ENCODE measurements around the gene LRIF1. TPM values are rescaled to one million over a fixed set of nuclear protein-coding genes. Genes with fewer than 3 reads are reported as not detected.

LRIF1 gene
- total and polyA plus RNA-seq, 2 of the 4 experiments (the other 2 are of a cell fraction): 5.4 to 6.8 TPM

DNA sequence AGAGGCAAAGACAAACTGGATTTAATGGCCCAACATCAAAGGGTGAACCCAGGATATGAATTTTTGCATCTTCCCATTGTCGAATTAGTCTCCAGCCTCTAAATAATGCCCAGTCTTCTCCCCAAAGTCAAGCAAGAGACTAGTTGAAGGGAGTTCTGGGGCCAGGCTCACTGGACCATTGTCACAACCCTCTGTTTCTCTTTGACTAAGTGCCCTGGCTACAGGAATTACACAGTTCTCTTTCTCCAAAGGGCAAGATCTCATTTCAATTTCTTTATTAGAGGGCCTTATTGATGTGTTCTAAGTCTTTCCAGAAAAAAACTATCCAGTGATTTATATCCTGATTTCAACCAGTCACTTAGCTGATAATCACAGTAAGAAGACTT, 64.3 kb downstream of the LRIF1 start:
- Histone ChIP-seq H3K4me3 (ENCODE audit: insufficient read depth, low read depth, low read length) (no peak overlapping the region), H3K27me3 (ENCODE audit: control insufficient read depth, insufficient read depth, low read length) (no peaks in the 10 kb centered on the region), H2BK15ac (ENCODE audit: low read depth, low read length) (no peak overlapping the region), H3K56ac (ENCODE audit: extremely low read depth, insufficient read depth, low read length) (no peak overlapping the region), H3K36me3 (ENCODE audit: control insufficient read depth, insufficient read depth, low read length) (no peaks in the 10 kb centered on the region), H2AK5ac (ENCODE audit: low read depth, low read length) (no peak overlapping the region), H2AK9ac (replicated peaks; ENCODE audit: low read depth, low read length, poor library complexity) (no peak overlapping the region), H4K8ac (ENCODE audit: low read depth in 2 of 2, low read length in 2 of 2) (no peak overlapping the region), H4K5ac (ENCODE audit: low read depth, low read length) (no peak overlapping the region), H2BK20ac (ENCODE audit: low read depth, low read length) (no peak overlapping the region), H3K4me1 (ENCODE audit: control insufficient read depth, insufficient read depth, low read length) (no peaks in the 10 kb centered on the region), H3K9ac (ENCODE audit: low read depth, low read length) (no peak overlapping the region), H3K9me3 (ENCODE audit: control insufficient read depth, insufficient read depth, low read length) (no peaks in the 10 kb centered on the region), H3K18ac (ENCODE audit: low read depth, low read length) (no peak overlapping the region), H4K91ac (ENCODE audit: insufficient read depth, low read depth, low read length) (no peak overlapping the region), H3K4me2 (ENCODE audit: low read depth, low read length) (no peak overlapping the region), H3K27ac (ENCODE audit: insufficient read depth, low read length) (no peak overlapping the region), H2BK5ac (ENCODE audit: low read depth, low read length, poor library complexity, severe bottlenecking) (no peak overlapping the region), H4K20me1 (ENCODE audit: insufficient read depth, low read length) (no peaks in the 10 kb centered on the region), H2BK120ac (ENCODE audit: low read depth, low read length) (no peak overlapping the region), H3K79me1 (ENCODE audit: low read depth in 1 of 2, low read length in 2 of 2) (no peaks in the 10 kb centered on the region), H2AFZ (replicated peaks; ENCODE audit: low read length, poor library complexity) (no peak overlapping the region), H3K14ac (replicated peaks; ENCODE audit: low read depth, low read length) (no peak overlapping the region), H3K4ac (ENCODE audit: low read depth, low read length) (no peak overlapping the region), H3K9me1 (ENCODE audit: insufficient read depth, low read length) (no peaks in the 10 kb centered on the region), H3K23ac (ENCODE audit: low read depth, low read length) (no peak overlapping the region)
- no peak for ATAC-seq (ENCODE audit: low read depth)
- dilution Hi-C loops (cut with HindIII; ENCODE audit: low sequenced_read_pairs, unreplicated experiment) (no loop called here), in situ Hi-C loops (cut with MboI; ENCODE audit: low sequenced_read_pairs) (no loop called here), intact Hi-C loops (cut with micrococcal nuclease) (no loop called here)
- DNase-seq: no peak
- no TSS peak for BruUV-seq (replicated peaks)
- ChIA-PET POLR2A (ENCODE audit: unreplicated experiment) (no interaction called here), CTCF (no interaction called here)
- no CpG with 5 or more reads among the region's 1 CpG for WGBS, 2 experiments (ENCODE audit: extremely low coverage in 2 of 2, insufficient read length in 1 of 2)
- TF ChIP-seq RCOR1 (IDR thresholded peaks at IDR 0.05; ENCODE audit: insufficient replicate concordance, low read length) (no peak), ELK1 (IDR thresholded peaks at IDR 0.05; ENCODE audit: borderline replicate concordance, low read depth, low read length) (no peak), RAD21 (IDR thresholded peaks at IDR 0.05; ENCODE audit: low read length) (no peak)
